ENCODE measurements around the gene CDC7. TPM values are rescaled to one million over a fixed set of nuclear protein-coding genes. Genes with fewer than 3 reads are reported as not detected.

Gene CDC7
- polyA plus RNA-seq, 1 of the 3 experiments (the other 2 are of a cell fraction) = 2.6 TPM

DNA sequence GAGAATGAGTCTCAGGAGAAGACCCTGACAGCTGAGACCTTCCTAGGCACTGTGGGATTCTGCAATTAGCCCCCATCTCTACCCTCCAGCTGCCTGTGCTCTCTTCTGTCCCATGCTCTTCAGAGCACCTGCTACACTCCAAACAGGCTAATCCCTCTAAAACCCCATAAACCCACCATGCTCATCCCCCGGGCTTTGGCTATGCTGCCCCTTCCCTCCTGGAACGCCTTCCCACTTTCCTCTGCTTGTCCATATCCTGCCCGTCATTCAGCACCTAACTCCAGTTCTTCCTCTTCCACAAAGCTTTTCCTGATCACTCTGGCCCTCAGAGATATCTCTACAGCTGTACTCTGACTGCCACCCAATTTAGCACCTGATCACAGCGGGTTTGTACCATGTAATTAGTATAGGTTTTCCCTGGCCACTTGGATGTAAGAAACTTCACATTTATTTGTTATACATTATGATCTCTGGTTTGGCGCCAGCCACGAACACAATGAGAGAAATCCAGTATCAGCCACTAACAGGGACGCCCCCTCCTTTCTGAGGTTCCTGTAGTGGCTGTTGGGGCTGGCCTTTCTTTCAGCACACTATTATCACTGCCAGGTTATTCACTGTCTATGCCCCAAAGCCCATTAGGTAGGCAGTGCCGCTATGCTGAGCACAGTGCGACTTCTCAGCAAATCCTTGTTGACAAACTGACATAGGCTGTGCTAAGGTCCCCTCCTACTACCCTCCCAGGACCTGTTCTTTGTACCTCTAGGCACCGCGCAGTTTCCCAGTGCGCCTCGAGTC is 45.1 kb downstream of the CDC7 start:
- WGBS (ENCODE audit: low lambda C conversion rate) = 43% methylated on average over 11 of the region's 13 CpGs
- CTCF ChIA-PET = interaction anchor here (0.7 kb wide), 1 partner anchor 27 kb away, joined by 3 read pairs; no protein-coding TSS in a partner anchor
- TF ChIP-seq RFX5 (IDR thresholded peaks at IDR 0.05; ENCODE audit: low read length) = no peak

DNA sequence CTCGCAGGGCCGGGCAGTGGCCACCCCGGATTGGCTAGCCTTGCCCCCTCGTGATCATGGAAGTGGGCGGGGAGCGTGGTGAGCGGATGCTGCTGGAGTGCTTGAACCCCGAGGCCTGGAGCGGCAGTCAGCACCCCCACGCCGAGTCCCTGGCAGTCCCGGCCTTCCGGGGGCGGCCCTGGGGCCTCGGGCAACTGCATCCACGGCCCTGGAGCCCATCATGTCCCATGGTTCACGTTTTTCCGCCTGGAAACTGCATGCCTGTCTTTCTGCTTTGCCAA is 45.6 kb downstream of the CDC7 start:
- Histone ChIP-seq H3K9me2 (no peaks in the 10 kb centered on the region), H3K9ac (no peak overlapping the region), H3F3A (replicated peaks; ENCODE audit: insufficient read depth) (no peaks in the 10 kb centered on the region), H3K4me1 (ENCODE audit: control insufficient read depth in 1 of 2, insufficient read depth in 2 of 2, low read depth in 1 of 2, low read length in 1 of 2) (peaks cover 0 to 11% of the 10 kb centered on the region in 2 experiments; a peak in 1 of 4 replicates), H3K4me2 (0 out of 2 replicates have a peak overlapping the region, but pooled peaks have one; percentile 11), H3K27ac (ENCODE audit: low read depth in 2 of 2, low read length in 1 of 2) (no peak overlapping the region), H3K4me3 (ENCODE audit: low read depth in 2 of 2, low read length in 1 of 2) (peak overlapping the region in 1 of 2 experiments; percentile 27; a peak in 1 of 4 replicates), H3K27me3 (ENCODE audit: insufficient read depth) (peaks cover 23% of the 10 kb centered on the region), H3K79me2 (ENCODE audit: insufficient read depth) (no peaks in the 10 kb centered on the region), H3K9me3 (no peaks in the 10 kb centered on the region), H3K36me3 (replicated peaks in 1 of 2; ENCODE audit: control insufficient read depth in 1 of 2, insufficient read depth in 2 of 2, low read length in 1 of 2) (no peaks in the 10 kb centered on the region), H2AFZ (ENCODE audit: low read depth) (no peak overlapping the region), H4K20me1 (ENCODE audit: insufficient read depth) (no peaks in the 10 kb centered on the region)
- ChIA-PET CTCF (interaction anchor here (0.9 to 1.1 kb wide), 2 partner anchors 11 to 17 kb away, joined by 3 read pairs; no protein-coding TSS in a partner anchor), POLR2A (no interaction called here)
- 12% methylated on average over 13 of the region's 18 CpGs for WGBS (ENCODE audit: low lambda C conversion rate)
- peak; percentile 68 for DNase-seq
- TF ChIP-seq GABPA (IDR thresholded peaks at IDR 0.05; ENCODE audit: low read depth) (no peak), IRF3 (IDR thresholded peaks at IDR 0.05; ENCODE audit: low read depth, low read length) (no peak), FOXJ3 (CRISPR knock-in tag; IDR thresholded peaks at IDR 0.05) (no peak), CHD2 (IDR thresholded peaks at IDR 0.05; ENCODE audit: low read length, partially characterized antibody) (no peak)
- TF ChIP-seq, protein P1, sequence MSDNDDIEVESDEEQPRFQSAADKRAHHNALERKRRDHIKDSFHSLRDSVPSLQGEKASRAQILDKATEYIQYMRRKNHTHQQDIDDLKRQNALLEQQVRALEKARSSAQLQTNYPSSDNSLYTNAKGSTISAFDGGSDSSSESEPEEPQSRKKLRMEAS (IDR thresholded peaks at IDR 0.05; ENCODE audit: low read depth) = peak; percentile 34; the same call in 1 of the 2 replicates
- TF ChIP-seq, protein P2, sequence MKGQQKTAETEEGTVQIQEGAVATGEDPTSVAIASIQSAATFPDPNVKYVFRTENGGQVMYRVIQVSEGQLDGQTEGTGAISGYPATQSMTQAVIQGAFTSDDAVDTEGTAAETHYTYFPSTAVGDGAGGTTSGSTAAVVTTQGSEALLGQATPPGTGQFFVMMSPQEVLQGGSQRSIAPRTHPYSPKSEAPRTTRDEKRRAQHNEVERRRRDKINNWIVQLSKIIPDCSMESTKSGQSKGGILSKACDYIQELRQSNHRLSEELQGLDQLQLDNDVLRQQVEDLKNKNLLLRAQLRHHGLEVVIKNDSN (IDR thresholded peaks at IDR 0.05; ENCODE audit: borderline replicate concordance, low read depth) = peak; percentile 73; the same call in 1 of the 2 replicates

More for the DNA sequence above, 45.1 kb downstream of the CDC7 start:
- Histone ChIP-seq H3F3A (replicated peaks; ENCODE audit: insufficient read depth) (no peaks in the 10 kb centered on the region), H3K9me3 (no peaks in the 10 kb centered on the region), H3K27ac (ENCODE audit: low read depth in 2 of 2, low read length in 1 of 2) (no peak overlapping the region), H3K9ac (no peak overlapping the region), H3K27me3 (ENCODE audit: insufficient read depth) (peaks cover 23% of the 10 kb centered on the region), H3K9me2 (no peaks in the 10 kb centered on the region), H2AFZ (ENCODE audit: low read depth) (no peak overlapping the region), H3K4me3 (ENCODE audit: low read depth in 2 of 2, low read length in 1 of 2) (peak overlapping the region in 1 of 2 experiments; percentile 27; a peak in 1 of 4 replicates), H3K36me3 (replicated peaks in 1 of 2; ENCODE audit: control insufficient read depth in 1 of 2, insufficient read depth in 2 of 2, low read length in 1 of 2) (no peaks in the 10 kb centered on the region), H3K79me2 (ENCODE audit: insufficient read depth) (no peaks in the 10 kb centered on the region), H3K4me2 (0 out of 2 replicates have a peak overlapping the region, but pooled peaks have one; percentile 11), H4K20me1 (ENCODE audit: insufficient read depth) (no peaks in the 10 kb centered on the region), H3K4me1 (ENCODE audit: control insufficient read depth in 1 of 2, insufficient read depth in 2 of 2, low read depth in 1 of 2, low read length in 1 of 2) (peaks cover 0 to 11% of the 10 kb centered on the region in 2 experiments; a peak in 1 of 4 replicates)
- DNase-seq = no peak
- POLR2A ChIA-PET = no interaction called here

Measured in SK-N-SH (cell line).